Large intestine (tissue), 3 donors: ENCODE results near the gene ECE2. TPM values are rescaled to one million over a fixed set of nuclear protein-coding genes. Genes with fewer than 3 reads are reported as not detected.

Experiments
- DNase-seq, 2 donors: peaks; one replicate each; pipeline versions ENCODE4 v3.0.0 to v3.0.0-alpha.2; 2013
- H3K27ac ChIP-seq: one replicate; pipeline ENCODE4 v1.5.1; 2013; ENCODE audit warnings: low read length
- H3K27me3 ChIP-seq: 2 replicates; pipeline ENCODE4 v1.6.1; 2013; ENCODE audit warnings: low read length; ENCODE audit not compliant: control insufficient read depth, insufficient read depth
- H3K36me3 ChIP-seq: 2 replicates; pipeline ENCODE4 v1.6.1; 2013; ENCODE audit warnings: low read length; ENCODE audit not compliant: control insufficient read depth, insufficient read depth
- H3K4me1 ChIP-seq: one replicate; pipeline ENCODE4 v1.6.1; 2013; ENCODE audit warnings: low read length; ENCODE audit not compliant: control insufficient read depth, insufficient read depth
- H3K4me3 ChIP-seq: one replicate; pipeline ENCODE4 v1.5.1; 2013; ENCODE audit warnings: low read length
- H3K9me3 ChIP-seq: one replicate; pipeline ENCODE4 v1.6.1; 2013; ENCODE audit warnings: mild to moderate bottlenecking, low read depth, low read length, moderate library complexity; ENCODE audit not compliant: control insufficient read depth
- WGBS: methylation state at CpG from one replicate; pipeline ENCODE4 v1.1.5; 2013; ENCODE audit warnings: low lambda C conversion rate; ENCODE audit not compliant: insufficient coverage; 5-methylcytosine and 5-hydroxymethylcytosine counted together
- polyA plus RNA-seq: library from polyadenylated mRNA; unstranded; fragments of 120-200 nt; gene quantifications from one replicate; pipeline ENCODE4 v1.2.1, GENCODE V29; 2013

Gene ECE2
- polyA plus RNA-seq, 1 donor = 1.4 TPM

- peaks cover 61% of the 10 kb centered on the region for H3K27me3 ChIP-seq
- peaks cover 10% of the 10 kb centered on the region for H3K9me3 ChIP-seq
- WGBS = no CpG with 5 or more reads among the region's 4 CpGs
- H3K4me1 ChIP-seq = peaks cover 8% of the 10 kb centered on the region
- H3K27ac ChIP-seq = no peak overlapping the region
- H3K4me3 ChIP-seq = no peak overlapping the region
- DNase-seq = no peak
- H3K36me3 ChIP-seq = no peaks in the 10 kb centered on the region
These were observed 41.6 kb upstream of the ECE2 start for GRCh38 chr3:184234224-184234623.

- peaks cover 5% of the 10 kb centered on the region for H3K4me1 ChIP-seq
- H3K36me3 ChIP-seq = no peaks in the 10 kb centered on the region
- no CpG with 5 or more reads among the region's 19 CpGs for WGBS
- no peak for DNase-seq
- peaks cover 8% of the 10 kb centered on the region for H3K9me3 ChIP-seq
- H3K27me3 ChIP-seq = peaks cover 56% of the 10 kb centered on the region
- no peak overlapping the region for H3K4me3 ChIP-seq
- H3K27ac ChIP-seq = no peak overlapping the region
These were observed 41.0 kb upstream of the ECE2 start for GRCh38 chr3:184234671-184235380.

GRCh38 chr3:184235381-184236032 lies 40.3 kb upstream of the ECE2 start:
- no peak overlapping the region for H3K27ac ChIP-seq
- no peaks in the 10 kb centered on the region for H3K36me3 ChIP-seq
- no peak overlapping the region for H3K4me3 ChIP-seq
- H3K9me3 ChIP-seq = peaks cover 4% of the 10 kb centered on the region
- H3K27me3 ChIP-seq = peaks cover 51% of the 10 kb centered on the region
- peaks cover 4% of the 10 kb centered on the region for H3K4me1 ChIP-seq
- WGBS = no CpG with 5 or more reads among the region's 4 CpGs
- DNase-seq = no peak

DNA sequence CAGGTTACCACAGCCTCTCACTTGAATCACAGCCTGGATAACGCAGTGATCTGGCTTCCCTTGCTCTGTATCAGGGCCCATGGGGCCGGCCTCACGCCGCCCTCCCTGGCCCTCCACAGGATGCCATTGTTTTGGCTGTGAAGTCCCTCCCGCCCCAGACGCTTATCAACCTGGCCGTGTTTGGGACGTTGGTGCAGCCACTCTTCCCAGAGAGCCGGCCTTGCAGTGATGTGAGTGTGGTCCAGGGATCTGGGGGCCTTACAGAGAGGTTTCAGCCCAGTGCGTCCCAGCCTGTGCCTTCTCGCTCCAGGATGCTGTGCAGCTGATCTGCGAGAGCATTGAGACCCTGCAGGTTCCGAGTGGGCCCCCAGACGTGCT lies 39.8 kb upstream of the ECE2 start:
- no peak for DNase-seq
- Histone ChIP-seq H3K4me1 (peaks cover 3% of the 10 kb centered on the region), H3K27ac (no peak overlapping the region), H3K4me3 (no peak overlapping the region), H3K9me3 (peaks cover 4% of the 10 kb centered on the region), H3K36me3 (no peaks in the 10 kb centered on the region), H3K27me3 (peaks cover 48% of the 10 kb centered on the region)
- WGBS = no CpG with 5 or more reads among the region's 14 CpGs

GRCh38 chr3:184236636-184237035 lies 39.2 kb upstream of the ECE2 start:
- H3K36me3 ChIP-seq = no peaks in the 10 kb centered on the region
- H3K27ac ChIP-seq = no peak overlapping the region
- peaks cover 42% of the 10 kb centered on the region for H3K27me3 ChIP-seq
- H3K4me3 ChIP-seq = no peak overlapping the region
- H3K4me1 ChIP-seq = peaks cover 4% of the 10 kb centered on the region
- DNase-seq = no peak
- no CpG with 5 or more reads among the region's 3 CpGs for WGBS
- H3K9me3 ChIP-seq = peaks cover 4% of the 10 kb centered on the region

DNA sequence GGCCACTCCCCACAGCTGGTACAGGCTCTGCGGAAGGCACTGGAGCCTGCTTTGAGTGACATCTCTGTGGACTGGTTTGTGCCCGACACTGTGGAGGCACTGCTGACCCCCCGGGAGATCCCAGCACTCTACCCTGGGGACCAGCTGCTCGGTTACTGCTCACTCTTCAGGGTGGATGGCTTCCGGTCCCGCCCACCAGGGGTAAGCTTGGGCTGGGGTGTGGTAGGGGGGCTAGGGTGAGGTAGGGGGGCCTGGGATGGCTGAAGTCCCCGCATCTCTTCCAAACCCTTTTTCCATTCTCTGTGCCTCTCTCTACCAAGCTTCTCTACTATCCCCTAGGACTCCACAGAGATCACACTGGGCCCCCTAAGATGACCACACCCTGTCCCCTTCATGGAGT lies 38.6 kb upstream of the ECE2 start:
- Histone ChIP-seq H3K27me3 (peaks cover 36% of the 10 kb centered on the region), H3K4me3 (no peak overlapping the region), H3K9me3 (peaks cover 4% of the 10 kb centered on the region), H3K36me3 (peaks cover 2% of the 10 kb centered on the region), H3K4me1 (peaks cover 4% of the 10 kb centered on the region), H3K27ac (no peak overlapping the region)
- no peak for DNase-seq
- no CpG with 5 or more reads among the region's 7 CpGs for WGBS

GRCh38 chr3:184237807-184238206 lies 38.0 kb upstream of the ECE2 start:
- H3K27ac ChIP-seq = no peak overlapping the region
- H3K36me3 ChIP-seq = peaks cover 8% of the 10 kb centered on the region
- H3K9me3 ChIP-seq = peaks cover 4% of the 10 kb centered on the region
- no CpG with 5 or more reads among the region's 1 CpG for WGBS
- H3K27me3 ChIP-seq = peaks cover 30% of the 10 kb centered on the region
- no peak for DNase-seq
- peaks cover 4% of the 10 kb centered on the region for H3K4me1 ChIP-seq
- no peak overlapping the region for H3K4me3 ChIP-seq

DNA sequence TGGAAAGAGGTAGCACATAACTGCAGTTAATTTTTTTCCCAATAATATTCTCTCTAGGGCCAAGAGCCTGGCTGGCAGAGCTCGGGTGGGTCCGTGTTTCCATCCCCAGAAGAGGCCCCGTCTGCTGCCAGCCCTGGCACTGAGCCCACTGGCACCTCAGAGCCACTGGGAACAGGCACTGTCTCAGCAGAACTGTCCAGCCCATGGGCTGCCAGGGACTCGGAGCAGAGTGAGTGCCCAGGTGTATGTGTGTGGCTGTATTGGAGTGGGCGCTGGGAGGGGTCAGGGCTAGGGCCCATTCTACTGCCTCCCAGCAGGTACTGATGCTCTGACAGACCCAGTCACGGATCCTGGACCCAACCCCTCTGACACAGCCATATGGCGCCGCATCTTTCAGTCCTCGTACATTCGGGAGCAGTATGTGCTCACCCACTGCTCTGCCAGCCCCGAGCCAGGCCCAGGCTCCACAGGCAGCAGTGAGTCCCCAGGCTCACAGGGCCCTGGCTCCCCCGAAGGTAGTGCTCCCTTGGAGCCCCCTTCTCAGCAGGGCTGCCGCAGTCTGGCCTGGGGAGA lies 37.5 kb upstream of the ECE2 start:
- DNase-seq = no peak
- Histone ChIP-seq H3K27ac (no peak overlapping the region), H3K9me3 (peaks cover 2% of the 10 kb centered on the region), H3K4me1 (peaks cover 4% of the 10 kb centered on the region), H3K4me3 (no peak overlapping the region), H3K27me3 (peaks cover 25% of the 10 kb centered on the region), H3K36me3 (peaks cover 12% of the 10 kb centered on the region)
- WGBS = no CpG with 5 or more reads among the region's 13 CpGs

GRCh38 chr3:184239221-184239620 lies 36.6 kb upstream of the ECE2 start:
- Histone ChIP-seq H3K4me3 (no peak overlapping the region), H3K36me3 (peaks cover 21% of the 10 kb centered on the region), H3K4me1 (peaks cover 4% of the 10 kb centered on the region), H3K27me3 (peaks cover 20% of the 10 kb centered on the region), H3K27ac (no peak overlapping the region), H3K9me3 (no peaks in the 10 kb centered on the region)
- no peak for DNase-seq
- WGBS = no CpG with 5 or more reads among the region's 8 CpGs

DNA sequence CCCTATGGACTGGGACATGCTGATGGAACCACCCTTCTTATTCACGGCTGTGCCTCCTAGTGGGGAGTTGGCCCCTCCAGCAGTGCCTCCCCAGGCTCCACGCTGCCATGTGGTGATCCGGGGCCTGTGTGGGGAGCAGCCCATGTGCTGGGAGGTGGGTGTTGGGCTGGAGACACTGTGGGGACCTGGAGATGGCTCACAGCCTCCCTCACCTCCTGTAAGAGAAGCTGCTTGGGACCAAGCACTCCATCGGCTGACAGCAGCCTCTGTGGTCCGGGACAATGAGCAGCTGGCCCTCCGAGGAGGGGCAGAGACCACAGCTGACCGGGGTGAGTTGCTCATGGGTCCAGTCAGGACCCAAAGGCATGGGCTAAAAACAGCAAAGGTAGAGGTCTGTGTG lies 36.1 kb upstream of the ECE2 start:
- no peak overlapping the region for H3K27ac ChIP-seq
- DNase-seq = no peak
- H3K9me3 ChIP-seq = no peaks in the 10 kb centered on the region
- peaks cover 26% of the 10 kb centered on the region for H3K36me3 ChIP-seq
- peaks cover 4% of the 10 kb centered on the region for H3K4me1 ChIP-seq
- WGBS = no CpG with 5 or more reads among the region's 7 CpGs
- peaks cover 15% of the 10 kb centered on the region for H3K27me3 ChIP-seq
- H3K4me3 ChIP-seq = no peak overlapping the region
